Mononuclear cell (primary cell): Measurements from ENCODE around the gene ADGRB3. TPM values are rescaled to one million over a fixed set of nuclear protein-coding genes. Genes with fewer than 3 reads are reported as not detected.
"Not testable (repeated sequence)": the region's sequence is repeated elsewhere in the genome, so short reads cannot be mapped to it uniquely, and the experiment has no call there.

Experiments used
- H3K27me3 ChIP-seq: 2 replicates; pipeline ENCODE4 v1.6.0; 2011; ENCODE audit warnings: low read length, control low read depth; ENCODE audit not compliant: insufficient read depth
- H3K4me1 ChIP-seq: 2 replicates; pipeline ENCODE4 v1.5.1; 2011; ENCODE audit warnings: mild to moderate bottlenecking, low read length, control low read depth; ENCODE audit not compliant: insufficient read depth
- H3K4me3 ChIP-seq: 2 replicates; pipeline ENCODE4 v1.5.1; 2011; ENCODE audit warnings: mild to moderate bottlenecking, low read length, moderate library complexity
- H3K9me3 ChIP-seq: 2 replicates; pipeline ENCODE4 v1.5.1; 2011; ENCODE audit warnings: low read depth, mild to moderate bottlenecking, control low read depth, low read length
- total RNA-seq: library from RNA; depleted of rRNA; stranded (reverse); fragments of >200 nt; gene quantifications from one replicate; pipeline ENCODE4 v1.2.3, GENCODE V29; 2012

The ADGRB3 gene
- total RNA-seq, 1 donor: 0.10 TPM

GRCh38 chr6:68757821-68758220, 122.7 kb downstream of the ADGRB3 start:
- Histone ChIP-seq H3K9me3 (no peaks in the 10 kb centered on the region), H3K27me3 (no peaks in the 10 kb centered on the region)

GRCh38 chr6:68758559-68758958, 123.5 kb downstream of the ADGRB3 start:
- Histone ChIP-seq H3K4me1 (peaks cover 7% of the 10 kb centered on the region), H3K27me3 (no peaks in the 10 kb centered on the region), H3K4me3 (no peak overlapping the region), H3K9me3 (no peaks in the 10 kb centered on the region)

More at GRCh38 chr6:68757821-68758220, 122.7 kb downstream of the ADGRB3 start:
- H3K4me3 ChIP-seq: no peak overlapping the region
- peaks cover 7% of the 10 kb centered on the region for H3K4me1 ChIP-seq

- peaks cover 7% of the 10 kb centered on the region for H3K4me1 ChIP-seq
- no peaks in the 10 kb centered on the region for H3K27me3 ChIP-seq
- H3K4me3 ChIP-seq: no peak overlapping the region
- no peaks in the 10 kb centered on the region for H3K9me3 ChIP-seq
Observed at GRCh38 chr6:68760485-68760884, 125.4 kb downstream of the ADGRB3 start.

GRCh38 chr6:68760941-68761676, 126.0 kb downstream of the ADGRB3 start:
- H3K9me3 ChIP-seq: no peaks in the 10 kb centered on the region
- H3K27me3 ChIP-seq: no peaks in the 10 kb centered on the region
- peaks cover 7% of the 10 kb centered on the region for H3K4me1 ChIP-seq
- no peak overlapping the region for H3K4me3 ChIP-seq

- H3K9me3 ChIP-seq: no peaks in the 10 kb centered on the region
Observed at GRCh38 chr6:68761985-68762384, 126.9 kb downstream of the ADGRB3 start.

GRCh38 chr6:68771426-68771825, 136.3 kb downstream of the ADGRB3 start:
- H3K27me3 ChIP-seq: no peaks in the 10 kb centered on the region
- no peaks in the 10 kb centered on the region for H3K9me3 ChIP-seq
- H3K4me3 ChIP-seq: no peak overlapping the region
- H3K4me1 ChIP-seq: no peaks in the 10 kb centered on the region

More at GRCh38 chr6:68761985-68762384, 126.9 kb downstream of the ADGRB3 start:
- peaks cover 2% of the 10 kb centered on the region for H3K4me1 ChIP-seq
- H3K27me3 ChIP-seq: no peaks in the 10 kb centered on the region
- H3K4me3 ChIP-seq: no peak overlapping the region

GRCh38 chr6:68774843-68775242, 139.8 kb downstream of the ADGRB3 start:
- H3K27me3 ChIP-seq: no peaks in the 10 kb centered on the region
- no peaks in the 10 kb centered on the region for H3K4me1 ChIP-seq
- no peak overlapping the region for H3K4me3 ChIP-seq
- H3K9me3 ChIP-seq: no peaks in the 10 kb centered on the region

- H3K27me3 ChIP-seq: no peaks in the 10 kb centered on the region
Observed at GRCh38 chr6:68776354-68776753, 141.3 kb downstream of the ADGRB3 start.

GRCh38 chr6:68777956-68778355, 142.9 kb downstream of the ADGRB3 start:
- H3K4me3 ChIP-seq: no peak overlapping the region
- no peaks in the 10 kb centered on the region for H3K27me3 ChIP-seq
- no peaks in the 10 kb centered on the region for H3K4me1 ChIP-seq
- no peaks in the 10 kb centered on the region for H3K9me3 ChIP-seq

More at GRCh38 chr6:68776354-68776753, 141.3 kb downstream of the ADGRB3 start:
- H3K9me3 ChIP-seq: no peaks in the 10 kb centered on the region
- no peak overlapping the region for H3K4me3 ChIP-seq
- no peaks in the 10 kb centered on the region for H3K4me1 ChIP-seq

GRCh38 chr6:68778356-68779020, 143.4 kb downstream of the ADGRB3 start:
- no peaks in the 10 kb centered on the region for H3K9me3 ChIP-seq
- no peaks in the 10 kb centered on the region for H3K4me1 ChIP-seq
- no peak overlapping the region for H3K4me3 ChIP-seq
- H3K27me3 ChIP-seq: no peaks in the 10 kb centered on the region

GRCh38 chr6:68779366-68779765, 144.3 kb downstream of the ADGRB3 start:
- H3K9me3 ChIP-seq: no peaks in the 10 kb centered on the region

GRCh38 chr6:68790128-68790527, 155.0 kb downstream of the ADGRB3 start:
- H3K4me1 ChIP-seq, H3K9me3 ChIP-seq, H3K27me3 ChIP-seq, H3K4me3 ChIP-seq: not testable (repeated sequence)

More at GRCh38 chr6:68779366-68779765, 144.3 kb downstream of the ADGRB3 start:
- no peak overlapping the region for H3K4me3 ChIP-seq
- no peaks in the 10 kb centered on the region for H3K4me1 ChIP-seq
- H3K27me3 ChIP-seq: no peaks in the 10 kb centered on the region

GRCh38 chr6:68814976-68815375, 179.9 kb downstream of the ADGRB3 start:
- H3K27me3 ChIP-seq, H3K9me3 ChIP-seq, H3K4me3 ChIP-seq, H3K4me1 ChIP-seq: not testable (repeated sequence)

GRCh38 chr6:68826501-68826900, 191.4 kb downstream of the ADGRB3 start:
- no peak overlapping the region for H3K4me3 ChIP-seq
- H3K27me3 ChIP-seq: no peaks in the 10 kb centered on the region
- no peaks in the 10 kb centered on the region for H3K4me1 ChIP-seq
- no peaks in the 10 kb centered on the region for H3K9me3 ChIP-seq

- Histone ChIP-seq H3K4me3 (no peak overlapping the region), H3K4me1 (no peaks in the 10 kb centered on the region), H3K27me3 (no peaks in the 10 kb centered on the region), H3K9me3 (no peaks in the 10 kb centered on the region)
Observed at GRCh38 chr6:68834551-68834950, 199.5 kb downstream of the ADGRB3 start.

- H3K9me3 ChIP-seq: peaks cover 3% of the 10 kb centered on the region
- H3K4me1 ChIP-seq: no peaks in the 10 kb centered on the region
- no peaks in the 10 kb centered on the region for H3K27me3 ChIP-seq
- H3K4me3 ChIP-seq: no peak overlapping the region
Observed at GRCh38 chr6:68838571-68838970, 203.5 kb downstream of the ADGRB3 start.
